Naive thymus-derived CD8-positive, alpha-beta T cell (primary cell): ENCODE results near the gene IFNGR1. TPM values are rescaled to one million over a fixed set of nuclear protein-coding genes. Genes with fewer than 3 reads are reported as not detected.
A peak's percentile ranks its signal among the peaks of the same experiment; 100 is the strongest.

Experiments used
- ATAC-seq, 2 donors: fragments of 150-1000 bp; cut with Tn5 transposase in 1 of 2; sonication (Bioruptor Pico), chemical (Tn5 transposase) in 1 of 2; 1 replicate in 1 of 2; 2 replicates in 1 of 2; pipeline ENCODE4 v1.10.0; 2021; ENCODE audit warnings: mild to moderate bottlenecking in 2 of 2, moderate library complexity in 2 of 2
- POLR2A ChIA-PET: fragments of 350-600 bp; sonication (Branson Sonifier 250); formaldehyde crosslinking; loops from one replicate; lab custom pipeline; 2021; ENCODE audit warnings: antibody characterized with exemption; lab: Charles Lee
- DNase-seq, 10 donors: peaks; one replicate each; pipeline versions ENCODE4 v3.0.0 to v3.0.0-alpha.2; 2020 to 2022
- H3K27ac Mint-ChIP-seq, 10 donors: one replicate each; pipeline ENCODE4 v1.8.0; 2020 to 2022; ENCODE audit warnings: mild to moderate bottlenecking in 10 of 10, mixed read lengths in 10 of 10, moderate library complexity in 4 of 10, inconsistent platforms in 1 of 10
- H3K27me3 Mint-ChIP-seq, 5 donors: one replicate each; pipeline ENCODE4 v1.8.0; 2021 to 2022; ENCODE audit warnings: mixed read lengths in 5 of 5
- H3K36me3 Mint-ChIP-seq, 3 donors: one replicate each; pipeline ENCODE4 v1.8.0; 2020 to 2022; ENCODE audit warnings: mixed read lengths in 3 of 3, mild to moderate bottlenecking in 2 of 3, inconsistent platforms in 1 of 3
- H3K4me1 Mint-ChIP-seq, 4 donors: one replicate each; pipeline ENCODE4 v1.8.0; 2021 to 2022; ENCODE audit warnings: mixed read lengths in 4 of 4
- H3K4me3 Mint-ChIP-seq, 10 donors: one replicate each; pipeline ENCODE4 v1.8.0; 2020 to 2022; ENCODE audit warnings: mild to moderate bottlenecking in 10 of 10, mixed read lengths in 10 of 10, moderate library complexity in 6 of 10, inconsistent platforms in 1 of 10
- H3K9me3 Mint-ChIP-seq, 9 donors: one replicate each; pipeline ENCODE4 v1.8.0; 2020 to 2022; ENCODE audit warnings: mixed read lengths in 9 of 9, mild to moderate bottlenecking in 3 of 9, inconsistent platforms in 1 of 9, moderate library complexity in 1 of 9
- polyA plus RNA-seq, 3 donors: library from polyadenylated mRNA; unstranded; fragments of 300-500 nt; fragmentation: Illumina TruSeq; gene quantifications; one replicate each; pipeline ENCODE4 v1.2.3, GENCODE V29; 2021
- total RNA-seq, 8 experiments: library from RNA in 2 of 8; stranded (reverse) in 2 of 8; gene quantifications; one replicate each; pipeline ENCODE4 v1.2.3 and lab custom pipeline; 2021 to 2026

Gene IFNGR1
- total and polyA plus RNA-seq, 5 experiments from 2014 or later: 19.4 to 36.6 (median 28.4) TPM

DNA sequence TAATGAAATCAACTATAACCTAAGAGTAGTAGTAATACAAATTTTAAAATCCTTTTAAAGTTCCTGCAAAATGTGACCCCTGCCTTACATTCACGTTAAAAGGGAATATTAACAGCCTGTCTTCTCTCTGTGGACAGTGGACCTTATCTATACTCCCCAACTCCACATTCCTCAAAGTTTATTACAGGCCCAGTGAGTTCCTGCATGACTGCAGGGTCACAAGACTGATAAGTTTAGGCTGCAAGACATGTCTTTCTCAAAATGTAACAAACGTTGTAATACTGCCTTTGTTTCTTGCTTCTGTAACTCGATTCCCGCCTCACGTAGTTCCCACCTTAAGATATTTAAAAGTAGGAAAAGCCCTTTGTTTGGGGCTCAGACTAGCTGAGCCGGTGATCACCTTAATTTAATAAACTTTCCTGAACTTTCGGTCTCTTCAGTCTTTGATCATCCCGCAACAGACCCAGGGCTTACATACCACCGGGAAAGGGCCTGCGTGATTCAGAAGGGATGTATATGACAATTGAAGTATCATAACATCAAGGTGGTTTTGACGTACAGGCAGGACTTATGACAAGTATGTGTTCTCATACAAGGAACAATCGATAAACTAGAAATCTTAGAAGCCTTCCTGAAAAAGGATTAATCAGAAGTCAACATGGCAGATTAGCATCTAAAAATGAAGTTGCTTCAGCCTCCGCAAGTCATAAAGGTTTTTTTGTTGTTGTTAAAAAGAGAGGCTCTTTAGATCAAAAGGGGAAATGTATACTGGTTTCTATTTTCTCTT, 48.7 kb downstream of the IFNGR1 start:
- Mint-ChIP-seq H3K27me3 (no peaks in the 10 kb centered on the region), H3K27ac (peak overlapping the region in 1 of 10 donors; percentile 10), H3K9me3 (peaks cover 0 to under 1% (median 0%) of the 10 kb centered on the region in 9 donors), H3K4me1 (peaks cover 5 to 48% (median 9%) of the 10 kb centered on the region in 4 donors), H3K4me3 (no peak overlapping the region), H3K36me3 (no peaks in the 10 kb centered on the region)
- DNase-seq (no peak), ATAC-seq (no peak)
- POLR2A ChIA-PET: no interaction called here

DNA sequence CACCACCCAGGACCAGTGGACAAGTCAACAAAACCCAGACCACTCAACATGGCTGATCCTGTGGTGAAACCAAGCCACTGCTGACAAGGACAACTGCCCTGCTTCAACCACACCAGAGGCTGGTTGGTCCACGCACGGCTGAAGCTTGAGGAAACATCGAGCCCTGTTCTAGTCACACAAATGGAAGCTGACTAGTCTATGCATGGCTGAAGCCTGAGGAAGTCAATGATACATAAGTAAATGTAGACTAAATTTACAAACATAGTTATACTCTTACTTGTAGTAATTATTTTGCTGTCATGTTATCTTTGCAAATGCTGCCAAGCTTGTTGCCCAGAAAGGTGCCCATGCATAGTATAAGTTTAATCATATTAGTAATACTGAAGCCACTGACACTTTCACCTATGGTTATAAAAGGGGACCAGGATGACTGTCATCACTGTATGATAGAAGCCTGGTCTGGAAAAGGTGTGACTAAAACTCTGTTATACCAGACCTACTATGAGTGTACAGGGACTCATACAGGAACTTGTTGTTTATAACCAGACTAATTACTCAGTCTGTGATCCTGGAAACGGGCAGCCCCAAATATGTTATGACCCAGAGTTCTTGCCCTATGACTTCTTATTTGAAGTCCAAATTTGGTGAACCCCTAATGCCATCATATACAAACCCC, 51.3 kb downstream of the IFNGR1 start:
- Mint-ChIP-seq H3K9me3 (peaks cover 0 to 10% (median 4%) of the 10 kb centered on the region in 9 donors), H3K36me3 (peaks cover 0 to 7% (median 0%) of the 10 kb centered on the region in 3 donors), H3K27ac (no peak overlapping the region), H3K27me3 (peaks cover 0 to 12% (median 3%) of the 10 kb centered on the region in 5 donors), H3K4me1 (peaks cover 13 to 61% (median 20%) of the 10 kb centered on the region in 4 donors), H3K4me3 (no peak overlapping the region)
- no peak for ATAC-seq
- POLR2A ChIA-PET: no interaction called here
- no peak for DNase-seq

GRCh38 chr6:137166247-137167098, 52.7 kb downstream of the IFNGR1 start:
- Mint-ChIP-seq H3K27me3 (peaks cover 0 to 21% (median 6%) of the 10 kb centered on the region in 5 donors), H3K4me3 (no peak overlapping the region), H3K4me1 (peaks cover 13 to 48% (median 20%) of the 10 kb centered on the region in 4 donors), H3K9me3 (peaks cover 0 to 10% (median 5%) of the 10 kb centered on the region in 9 donors), H3K27ac (peak overlapping the region in 1 of 10 donors; percentile 17), H3K36me3 (peaks cover 0 to 7% (median 0%) of the 10 kb centered on the region in 3 donors)
- POLR2A ChIA-PET: no interaction called here
- ATAC-seq: no peak
- DNase-seq: no peak

- DNase-seq (no peak), ATAC-seq (no peak)
- Mint-ChIP-seq H3K36me3 (peaks cover 0 to 7% (median 0%) of the 10 kb centered on the region in 3 donors), H3K4me3 (peak overlapping the region in 6 of 10 donors; percentile 5 to 54 (median 35)), H3K27me3 (peaks cover 2 to 30% (median 9%) of the 10 kb centered on the region in 5 donors), H3K27ac (peak overlapping the region in 1 of 10 donors; percentile 17), H3K4me1 (peaks cover 13 to 46% (median 20%) of the 10 kb centered on the region in 4 donors), H3K9me3 (peaks cover 0 to 10% (median 5%) of the 10 kb centered on the region in 9 donors)
- POLR2A ChIA-PET: no interaction called here
Observed at GRCh38 chr6:137165375-137166246, 53.6 kb downstream of the IFNGR1 start.

DNA sequence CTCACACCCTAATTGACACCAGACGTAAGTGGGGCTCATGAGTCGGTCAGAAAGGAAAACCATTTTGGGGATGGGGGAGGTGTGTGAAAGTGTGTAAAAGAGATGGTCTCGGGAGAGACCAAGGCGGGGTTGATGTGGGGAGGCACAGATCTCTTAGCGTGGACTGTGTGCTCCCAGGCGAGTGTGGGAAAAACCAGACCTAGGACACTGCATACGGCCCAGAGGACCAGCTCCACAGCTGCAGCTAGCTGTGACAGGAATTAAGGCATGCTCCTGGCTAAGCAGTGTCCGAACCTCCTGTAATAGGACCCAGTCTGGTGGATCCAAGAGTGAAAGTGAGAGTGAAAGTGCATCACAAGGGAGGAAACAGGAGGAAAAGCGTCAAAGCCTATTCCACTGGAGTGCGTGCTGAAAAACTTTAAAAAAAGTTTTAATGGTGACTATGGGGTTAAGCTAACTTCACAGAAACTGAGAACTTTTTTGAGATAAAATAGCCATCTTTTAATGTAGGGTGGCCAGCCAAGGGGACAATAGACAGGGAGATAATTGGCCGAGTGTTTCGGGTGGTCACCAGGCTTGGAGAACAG, 55.4 kb downstream of the IFNGR1 start:
- H3K27ac Mint-ChIP-seq: peak overlapping the region in 1 of 10 donors; percentile 79
- peak overlapping the region in 1 of 10 donors; percentile 33 for H3K4me3 Mint-ChIP-seq
- peaks cover 0 to 7% (median 0%) of the 10 kb centered on the region in 3 donors for H3K36me3 Mint-ChIP-seq
- peaks cover 13 to 40% (median 20%) of the 10 kb centered on the region in 4 donors for H3K4me1 Mint-ChIP-seq
- DNase-seq (no peak), ATAC-seq (no peak)
- peaks cover 0 to 10% (median 5%) of the 10 kb centered on the region in 9 donors for H3K9me3 Mint-ChIP-seq
- POLR2A ChIA-PET: no interaction called here
- peaks cover 7 to 48% (median 14%) of the 10 kb centered on the region in 5 donors for H3K27me3 Mint-ChIP-seq

- Mint-ChIP-seq H3K27me3 (peaks cover 10 to 58% (median 20%) of the 10 kb centered on the region in 5 donors), H3K9me3 (peaks cover 0 to 10% (median 5%) of the 10 kb centered on the region in 9 donors), H3K27ac (no peak overlapping the region), H3K36me3 (peaks cover 0 to 7% (median 0%) of the 10 kb centered on the region in 3 donors), H3K4me1 (peaks cover 13 to 38% (median 20%) of the 10 kb centered on the region in 4 donors), H3K4me3 (no peak overlapping the region)
- ATAC-seq (no peak), DNase-seq (no peak)
- POLR2A ChIA-PET: no interaction called here
Observed at GRCh38 chr6:137162692-137163306, 56.4 kb downstream of the IFNGR1 start.

- POLR2A ChIA-PET: no interaction called here
- ATAC-seq (no peak), DNase-seq (no peak)
- H3K4me1 Mint-ChIP-seq: peaks cover 13 to 32% (median 20%) of the 10 kb centered on the region in 4 donors
- peaks cover 13 to 67% (median 20%) of the 10 kb centered on the region in 5 donors for H3K27me3 Mint-ChIP-seq
- H3K9me3 Mint-ChIP-seq: peaks cover 0 to 10% (median 5%) of the 10 kb centered on the region in 9 donors
- H3K4me3 Mint-ChIP-seq: no peak overlapping the region
- peaks cover 0 to 7% (median 0%) of the 10 kb centered on the region in 3 donors for H3K36me3 Mint-ChIP-seq
- no peak overlapping the region for H3K27ac Mint-ChIP-seq
Observed at GRCh38 chr6:137161949-137162348, 57.2 kb downstream of the IFNGR1 start.

DNA sequence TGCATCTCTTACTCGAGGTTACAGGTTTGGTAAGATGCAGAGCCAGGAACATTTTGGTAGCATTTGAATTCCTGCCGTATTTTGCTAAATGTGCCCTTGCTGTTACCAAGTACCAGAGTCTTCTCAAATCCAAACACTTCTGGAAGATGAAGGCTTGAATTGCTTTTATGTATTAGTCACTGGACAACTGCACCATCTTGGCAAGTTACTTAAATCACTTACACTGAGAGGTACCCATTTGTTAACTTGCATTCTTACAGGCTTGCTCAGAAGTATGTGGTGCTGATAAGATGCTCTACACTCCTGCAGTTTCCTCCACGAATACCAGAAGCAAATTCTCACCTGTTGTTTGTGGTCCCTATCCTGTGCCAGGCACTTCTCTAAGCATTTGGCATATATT, 58.4 kb downstream of the IFNGR1 start:
- DNase-seq (no peak), ATAC-seq (no peak)
- H3K4me1 Mint-ChIP-seq: peaks cover 17 to 31% (median 24%) of the 10 kb centered on the region in 4 donors
- H3K36me3 Mint-ChIP-seq: peaks cover 0 to 7% (median 0%) of the 10 kb centered on the region in 3 donors
- no peak overlapping the region for H3K4me3 Mint-ChIP-seq
- POLR2A ChIA-PET: no interaction called here
- H3K27ac Mint-ChIP-seq: no peak overlapping the region
- peaks cover 13 to 72% (median 20%) of the 10 kb centered on the region in 5 donors for H3K27me3 Mint-ChIP-seq
- H3K9me3 Mint-ChIP-seq: peaks cover 0 to 10% (median 5%) of the 10 kb centered on the region in 9 donors

- no peak for DNase-seq
- Mint-ChIP-seq H3K27me3 (peaks cover 13 to 72% (median 20%) of the 10 kb centered on the region in 5 donors), H3K27ac (no peak overlapping the region), H3K9me3 (peaks cover 0 to 10% (median 5%) of the 10 kb centered on the region in 9 donors), H3K36me3 (peaks cover 0 to 7% (median 0%) of the 10 kb centered on the region in 3 donors), H3K4me3 (no peak overlapping the region), H3K4me1 (peaks cover 14 to 27% (median 20%) of the 10 kb centered on the region in 4 donors)
- ATAC-seq: no peak
- POLR2A ChIA-PET: no interaction called here
Observed at GRCh38 chr6:137159912-137160311, 59.3 kb downstream of the IFNGR1 start.

- Mint-ChIP-seq H3K27me3 (peaks cover 11 to 59% (median 14%) of the 10 kb centered on the region in 5 donors), H3K4me1 (peaks cover 11 to 19% (median 15%) of the 10 kb centered on the region in 4 donors), H3K27ac (peak overlapping the region in 1 of 10 donors; percentile 43), H3K4me3 (no peak overlapping the region), H3K9me3 (peaks cover 0 to 2% (median 0%) of the 10 kb centered on the region in 9 donors), H3K36me3 (no peaks in the 10 kb centered on the region)
- DNase-seq: no peak
- POLR2A ChIA-PET: no interaction called here
- ATAC-seq: no peak
Observed at GRCh38 chr6:137157601-137158000, 61.6 kb downstream of the IFNGR1 start.

- Mint-ChIP-seq H3K27ac (no peak overlapping the region), H3K36me3 (no peaks in the 10 kb centered on the region), H3K4me3 (no peak overlapping the region), H3K27me3 (peaks cover 8 to 51% (median 14%) of the 10 kb centered on the region in 5 donors), H3K9me3 (peaks cover 0 to 4% (median 0%) of the 10 kb centered on the region in 9 donors), H3K4me1 (peaks cover 11 to 19% (median 15%) of the 10 kb centered on the region in 4 donors)
- no peak for ATAC-seq
- DNase-seq: no peak
- POLR2A ChIA-PET: no interaction called here
Observed at GRCh38 chr6:137156650-137157049, 62.5 kb downstream of the IFNGR1 start.
